HEK293 (cell line): Measurements from ENCODE around the gene DPRX.
"Not testable (repeated sequence)": the region's sequence is repeated elsewhere in the genome, so short reads cannot be mapped to it uniquely, and the experiment has no call there.

Source experiments
- CTCF ChIA-PET: fragments of 350-600 bp; formaldehyde crosslinking; extraction: SDS; loops from one replicate; lab custom pipeline; 2021; ENCODE audit warnings: antibody characterized with exemption; lab: Yijun Ruan, JAX
- POLR2A ChIA-PET: fragments of 300-600 bp; formaldehyde crosslinking; extraction: SDS; loops from one replicate; lab custom pipeline; 2020; ENCODE audit warnings: antibody characterized with exemption, inconsistent platforms; lab: Yijun Ruan, JAX
- H3K27ac ChIP-seq: fragments of 200-500 bp; sonication (Bioruptor generic); 2 replicates; pipeline ENCODE4 v1.5.1; 2014; ENCODE audit warnings: low read depth, low read length, control low read depth, inconsistent platforms; ENCODE audit errors: extremely low read depth
- H3K36me3 ChIP-seq, 2 experiments: fragments of 200-500 bp in 1 of 2; sonication (Bioruptor generic) in 1 of 2; 1 replicate in 1 of 2; 2 replicates in 1 of 2; pipeline ENCODE4 v1.5.1; 2014 to 2017; ENCODE audit warnings: inconsistent platforms in 2 of 2, low read length in 2 of 2; ENCODE audit not compliant: control insufficient read depth in 2 of 2, insufficient read depth in 1 of 2
- H3K4me1 ChIP-seq: fragments of 200-500 bp; sonication (Bioruptor generic); 2 replicates; pipeline ENCODE4 v1.5.1; 2014; ENCODE audit warnings: mild to moderate bottlenecking, low read length, inconsistent platforms; ENCODE audit not compliant: control insufficient read depth, insufficient read depth
- H3K4me3 ChIP-seq: 2 replicates; pipeline ENCODE4 v1.5.1; 2011; ENCODE audit warnings: low read depth, mild to moderate bottlenecking, control low read depth, low read length, moderate library complexity
- H3K9me3 ChIP-seq: fragments of 200-500 bp; sonication (Bioruptor generic); 2 replicates; pipeline ENCODE4 v1.5.1; 2014; ENCODE audit warnings: low read depth, low read length, inconsistent platforms; ENCODE audit not compliant: control insufficient read depth, insufficient read depth
- GLI4 ChIP-seq: fragments of 450-650 bp; formaldehyde crosslinking; IDR thresholded peaks from 2 replicates; pipeline ENCODE4 v1.5.1; 2016; ENCODE audit warnings: missing biosample characterization, missing genetic modification characterization
- RBAK ChIP-seq: fragments of 450-650 bp; formaldehyde crosslinking; IDR thresholded peaks from 2 replicates; pipeline ENCODE4 v1.5.1; 2016; ENCODE audit warnings: missing biosample characterization, missing genetic modification characterization
- SCRT1 ChIP-seq: fragments of 450-650 bp; formaldehyde crosslinking; IDR thresholded peaks from 2 replicates; pipeline ENCODE4 v1.5.1; 2016; ENCODE audit warnings: missing biosample characterization, missing genetic modification characterization, borderline replicate concordance
- ZBTB21 ChIP-seq: fragments of 450-650 bp; formaldehyde crosslinking; IDR thresholded peaks from 2 replicates; pipeline ENCODE4 v1.5.1; 2017; ENCODE audit warnings: missing biosample characterization, missing genetic modification characterization
- ZFP41 ChIP-seq: fragments of 450-650 bp; formaldehyde crosslinking; IDR thresholded peaks from 2 replicates; pipeline ENCODE4 v1.5.1; 2016; ENCODE audit warnings: missing biosample characterization, missing genetic modification characterization, borderline replicate concordance
- ZNF138 ChIP-seq: fragments of 450-650 bp; formaldehyde crosslinking; IDR thresholded peaks from 2 replicates; pipeline ENCODE4 v1.5.1; 2016; ENCODE audit warnings: missing biosample characterization, missing genetic modification characterization, borderline replicate concordance
- ZNF174 ChIP-seq: fragments of 450-650 bp; formaldehyde crosslinking; IDR thresholded peaks from 2 replicates; pipeline ENCODE4 v1.5.0; 2017; ENCODE audit warnings: missing biosample characterization, mild to moderate bottlenecking, missing genetic modification characterization
- ZNF175 ChIP-seq: fragments of 450-650 bp; formaldehyde crosslinking; IDR thresholded peaks from 2 replicates; pipeline ENCODE4 v1.5.1; 2016; ENCODE audit warnings: missing biosample characterization, missing genetic modification characterization
- ZNF184 ChIP-seq: fragments of 450-650 bp; IDR thresholded peaks from 2 replicates; pipeline ENCODE4 v1.5.1; 2018; ENCODE audit warnings: missing biosample characterization, mild to moderate bottlenecking, missing genetic modification characterization
- ZNF311 ChIP-seq: fragments of 450-650 bp; formaldehyde crosslinking; IDR thresholded peaks from 2 replicates; pipeline ENCODE4 v1.5.1; 2017; ENCODE audit warnings: missing biosample characterization, missing genetic modification characterization, borderline replicate concordance
- ZNF416 ChIP-seq: fragments of 450-650 bp; formaldehyde crosslinking; IDR thresholded peaks from 2 replicates; pipeline ENCODE4 v1.5.1; 2016; ENCODE audit warnings: missing biosample characterization, missing genetic modification characterization
- ZNF426 ChIP-seq: fragments of 450-650 bp; formaldehyde crosslinking; IDR thresholded peaks from 2 replicates; pipeline ENCODE4 v1.5.1; 2017; ENCODE audit warnings: missing biosample characterization, missing genetic modification characterization, mild to moderate bottlenecking, inconsistent platforms, moderate library complexity
- ZNF544 ChIP-seq: fragments of 450-650 bp; formaldehyde crosslinking; IDR thresholded peaks from 2 replicates; pipeline ENCODE4 v1.5.0; 2017; ENCODE audit warnings: missing biosample characterization, missing genetic modification characterization
- ZNF707 ChIP-seq: fragments of 450-650 bp; formaldehyde crosslinking; IDR thresholded peaks from 2 replicates; pipeline ENCODE4 v1.5.1; 2016; ENCODE audit warnings: missing biosample characterization, missing genetic modification characterization
- ZSCAN16 ChIP-seq: fragments of 450-650 bp; formaldehyde crosslinking; IDR thresholded peaks from 2 replicates; pipeline ENCODE4 v1.5.1; 2016; ENCODE audit warnings: missing biosample characterization, missing genetic modification characterization
- ZSCAN23 ChIP-seq: fragments of 450-650 bp; formaldehyde crosslinking; IDR thresholded peaks from 2 replicates; pipeline ENCODE4 v1.5.1; 2016; ENCODE audit warnings: missing biosample characterization, missing genetic modification characterization
- ZSCAN30 ChIP-seq: fragments of 450-650 bp; IDR thresholded peaks from 2 replicates; pipeline ENCODE4 v1.5.1; 2018; ENCODE audit warnings: missing biosample characterization, mild to moderate bottlenecking, missing genetic modification characterization, moderate library complexity
- TF ChIP-seq, protein P1 (sequence below): fragments of 450-650 bp; formaldehyde crosslinking; IDR thresholded peaks from 2 replicates; pipeline ENCODE4 v1.5.1; 2017; ENCODE audit warnings: missing biosample characterization, missing genetic modification characterization
- TF ChIP-seq, protein P2 (sequence below): fragments of 450-650 bp; formaldehyde crosslinking; IDR thresholded peaks from 2 replicates; pipeline ENCODE4 v1.5.1; 2016; ENCODE audit warnings: missing biosample characterization, missing genetic modification characterization
- TF ChIP-seq, protein P3 (sequence below): fragments of 450-650 bp; formaldehyde crosslinking; IDR thresholded peaks from 2 replicates; pipeline ENCODE4 v1.5.1; 2016; ENCODE audit warnings: missing biosample characterization, missing genetic modification characterization
- TF ChIP-seq, protein P4 (sequence below): fragments of 450-650 bp; formaldehyde crosslinking; optimal IDR thresholded peaks from 2 replicates; pipeline ENCODE3; 2016; ENCODE audit warnings: missing biosample characterization, mild to moderate bottlenecking, missing genetic modification characterization
- TF ChIP-seq, protein P5 (sequence below): fragments of 450-650 bp; formaldehyde crosslinking; IDR thresholded peaks from 2 replicates; pipeline ENCODE4 v1.5.1; 2016; ENCODE audit warnings: missing biosample characterization, missing genetic modification characterization
- TF ChIP-seq, protein P6 (sequence below): fragments of 450-650 bp; formaldehyde crosslinking; IDR thresholded peaks from 2 replicates; pipeline ENCODE4 v1.5.1; 2016; ENCODE audit warnings: missing biosample characterization, missing genetic modification characterization
- TF ChIP-seq, protein P7 (sequence below): fragments of 450-650 bp; formaldehyde crosslinking; IDR thresholded peaks from 2 replicates; pipeline ENCODE4; 2016; ENCODE audit warnings: missing biosample characterization, missing genetic modification characterization

The DPRX gene

DNA sequence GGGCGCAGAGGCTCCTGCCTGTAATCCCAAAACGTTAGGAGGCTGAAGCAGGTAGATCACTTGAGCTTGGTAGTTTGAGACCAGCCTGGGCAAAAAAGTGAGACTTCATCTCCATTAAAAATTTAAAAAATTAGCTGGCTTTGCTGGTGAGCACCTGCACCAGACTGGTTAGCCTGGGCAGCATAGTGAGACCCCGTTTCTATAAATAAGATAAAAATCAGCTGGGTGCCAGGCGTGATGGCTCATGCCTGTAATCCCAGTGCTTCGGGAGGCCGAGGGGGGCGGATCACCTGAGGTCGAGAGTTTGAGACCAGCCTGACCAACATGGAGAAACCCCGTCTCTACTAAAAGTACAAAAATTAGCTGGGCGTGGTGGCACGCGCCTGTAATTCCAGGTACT lies 32.4 kb downstream of the DPRX start:
- CTCF ChIA-PET = no interaction called here

DNA sequence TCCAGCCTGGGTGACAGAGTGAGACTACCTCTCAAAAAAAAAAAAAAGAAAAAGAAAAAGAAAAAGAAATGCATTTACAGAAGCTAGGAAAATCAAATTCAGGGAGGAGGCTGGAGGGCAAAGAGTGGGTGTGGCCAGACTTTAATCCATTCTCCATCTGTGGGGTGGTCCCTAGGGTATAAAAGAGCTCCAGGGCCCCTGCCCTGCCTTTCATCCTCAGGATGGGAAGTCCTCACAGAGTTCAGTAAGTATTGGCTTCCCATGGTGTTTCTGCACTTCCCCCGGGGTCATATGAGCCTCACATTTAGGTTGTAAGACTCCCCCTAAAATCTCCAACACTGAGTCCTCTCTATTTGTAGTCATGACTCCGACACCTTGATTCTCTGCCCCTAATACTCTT lies 33.0 kb downstream of the DPRX start:
- no peak for TF ChIP-seq ZNF138
- TF ChIP-seq, protein P1, sequence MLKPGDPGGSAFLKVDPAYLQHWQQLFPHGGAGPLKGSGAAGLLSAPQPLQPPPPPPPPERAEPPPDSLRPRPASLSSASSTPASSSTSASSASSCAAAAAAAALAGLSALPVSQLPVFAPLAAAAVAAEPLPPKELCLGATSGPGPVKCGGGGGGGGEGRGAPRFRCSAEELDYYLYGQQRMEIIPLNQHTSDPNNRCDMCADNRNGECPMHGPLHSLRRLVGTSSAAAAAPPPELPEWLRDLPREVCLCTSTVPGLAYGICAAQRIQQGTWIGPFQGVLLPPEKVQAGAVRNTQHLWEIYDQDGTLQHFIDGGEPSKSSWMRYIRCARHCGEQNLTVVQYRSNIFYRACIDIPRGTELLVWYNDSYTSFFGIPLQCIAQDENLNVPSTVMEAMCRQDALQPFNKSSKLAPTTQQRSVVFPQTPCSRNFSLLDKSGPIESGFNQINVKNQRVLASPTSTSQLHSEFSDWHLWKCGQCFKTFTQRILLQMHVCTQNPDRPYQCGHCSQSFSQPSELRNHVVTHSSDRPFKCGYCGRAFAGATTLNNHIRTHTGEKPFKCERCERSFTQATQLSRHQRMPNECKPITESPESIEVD = no peak
- TF ChIP-seq, protein P2, sequence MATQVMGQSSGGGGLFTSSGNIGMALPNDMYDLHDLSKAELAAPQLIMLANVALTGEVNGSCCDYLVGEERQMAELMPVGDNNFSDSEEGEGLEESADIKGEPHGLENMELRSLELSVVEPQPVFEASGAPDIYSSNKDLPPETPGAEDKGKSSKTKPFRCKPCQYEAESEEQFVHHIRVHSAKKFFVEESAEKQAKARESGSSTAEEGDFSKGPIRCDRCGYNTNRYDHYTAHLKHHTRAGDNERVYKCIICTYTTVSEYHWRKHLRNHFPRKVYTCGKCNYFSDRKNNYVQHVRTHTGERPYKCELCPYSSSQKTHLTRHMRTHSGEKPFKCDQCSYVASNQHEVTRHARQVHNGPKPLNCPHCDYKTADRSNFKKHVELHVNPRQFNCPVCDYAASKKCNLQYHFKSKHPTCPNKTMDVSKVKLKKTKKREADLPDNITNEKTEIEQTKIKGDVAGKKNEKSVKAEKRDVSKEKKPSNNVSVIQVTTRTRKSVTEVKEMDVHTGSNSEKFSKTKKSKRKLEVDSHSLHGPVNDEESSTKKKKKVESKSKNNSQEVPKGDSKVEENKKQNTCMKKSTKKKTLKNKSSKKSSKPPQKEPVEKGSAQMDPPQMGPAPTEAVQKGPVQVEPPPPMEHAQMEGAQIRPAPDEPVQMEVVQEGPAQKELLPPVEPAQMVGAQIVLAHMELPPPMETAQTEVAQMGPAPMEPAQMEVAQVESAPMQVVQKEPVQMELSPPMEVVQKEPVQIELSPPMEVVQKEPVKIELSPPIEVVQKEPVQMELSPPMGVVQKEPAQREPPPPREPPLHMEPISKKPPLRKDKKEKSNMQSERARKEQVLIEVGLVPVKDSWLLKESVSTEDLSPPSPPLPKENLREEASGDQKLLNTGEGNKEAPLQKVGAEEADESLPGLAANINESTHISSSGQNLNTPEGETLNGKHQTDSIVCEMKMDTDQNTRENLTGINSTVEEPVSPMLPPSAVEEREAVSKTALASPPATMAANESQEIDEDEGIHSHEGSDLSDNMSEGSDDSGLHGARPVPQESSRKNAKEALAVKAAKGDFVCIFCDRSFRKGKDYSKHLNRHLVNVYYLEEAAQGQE (tag by site-specific recombination) = no peak
- TF ChIP-seq ZNF707 = no peak
- TF ChIP-seq, protein P3, sequence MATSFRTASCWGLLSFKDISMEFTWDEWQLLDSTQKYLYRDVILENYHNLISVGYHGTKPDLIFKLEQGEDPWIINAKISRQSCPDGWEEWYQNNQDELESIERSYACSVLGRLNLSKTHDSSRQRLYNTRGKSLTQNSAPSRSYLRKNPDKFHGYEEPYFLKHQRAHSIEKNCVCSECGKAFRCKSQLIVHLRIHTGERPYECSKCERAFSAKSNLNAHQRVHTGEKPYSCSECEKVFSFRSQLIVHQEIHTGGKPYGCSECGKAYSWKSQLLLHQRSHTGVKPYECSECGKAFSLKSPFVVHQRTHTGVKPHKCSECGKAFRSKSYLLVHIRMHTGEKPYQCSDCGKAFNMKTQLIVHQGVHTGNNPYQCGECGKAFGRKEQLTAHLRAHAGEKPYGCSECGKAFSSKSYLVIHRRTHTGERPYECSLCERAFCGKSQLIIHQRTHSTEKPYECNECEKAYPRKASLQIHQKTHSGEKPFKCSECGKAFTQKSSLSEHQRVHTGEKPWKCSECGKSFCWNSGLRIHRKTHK (tag by site-specific recombination) = no peak
- TF ChIP-seq ZNF426 (tag by site-specific recombination) = no peak
- TF ChIP-seq, protein P4, sequence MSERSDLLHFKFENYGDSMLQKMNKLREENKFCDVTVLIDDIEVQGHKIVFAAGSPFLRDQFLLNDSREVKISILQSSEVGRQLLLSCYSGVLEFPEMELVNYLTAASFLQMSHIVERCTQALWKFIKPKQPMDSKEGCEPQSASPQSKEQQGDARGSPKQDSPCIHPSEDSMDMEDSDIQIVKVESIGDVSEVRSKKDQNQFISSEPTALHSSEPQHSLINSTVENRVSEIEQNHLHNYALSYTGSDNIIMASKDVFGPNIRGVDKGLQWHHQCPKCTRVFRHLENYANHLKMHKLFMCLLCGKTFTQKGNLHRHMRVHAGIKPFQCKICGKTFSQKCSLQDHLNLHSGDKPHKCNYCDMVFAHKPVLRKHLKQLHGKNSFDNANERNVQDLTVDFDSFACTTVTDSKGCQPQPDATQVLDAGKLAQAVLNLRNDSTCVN (tag by site-specific recombination) = no peak
- TF ChIP-seq, protein P5, sequence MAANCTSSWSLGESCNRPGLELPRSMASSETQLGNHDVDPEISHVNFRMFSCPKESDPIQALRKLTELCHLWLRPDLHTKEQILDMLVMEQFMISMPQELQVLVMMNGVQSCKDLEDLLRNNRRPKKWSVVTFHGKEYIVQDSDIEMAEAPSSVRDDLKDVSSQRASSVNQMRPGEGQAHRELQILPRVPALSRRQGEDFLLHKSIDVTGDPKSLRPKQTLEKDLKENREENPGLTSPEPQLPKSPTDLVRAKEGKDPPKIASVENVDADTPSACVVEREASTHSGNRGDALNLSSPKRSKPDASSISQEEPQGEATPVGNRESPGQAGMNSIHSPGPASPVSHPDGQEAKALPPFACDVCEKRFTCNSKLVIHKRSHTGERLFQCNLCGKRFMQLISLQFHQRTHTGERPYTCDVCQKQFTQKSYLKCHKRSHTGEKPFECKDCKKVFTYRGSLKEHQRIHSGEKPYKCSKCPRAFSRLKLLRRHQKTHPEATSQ (tag by site-specific recombination) = no peak
- no peak for TF ChIP-seq ZNF311
- no peak for TF ChIP-seq ZNF416 (tag by site-specific recombination)
- no peak for TF ChIP-seq ZBTB21 (tag by site-specific recombination)
- TF ChIP-seq, protein P6, sequence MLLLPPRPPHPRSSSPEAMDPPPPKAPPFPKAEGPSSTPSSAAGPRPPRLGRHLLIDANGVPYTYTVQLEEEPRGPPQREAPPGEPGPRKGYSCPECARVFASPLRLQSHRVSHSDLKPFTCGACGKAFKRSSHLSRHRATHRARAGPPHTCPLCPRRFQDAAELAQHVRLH = no peak
- TF ChIP-seq ZNF184 (tag by site-specific recombination) = no peak
- ChIA-PET CTCF (no interaction called here), POLR2A (no interaction called here)
- H3K27ac ChIP-seq = no peak overlapping the region
- no peaks in the 10 kb centered on the region for H3K36me3 ChIP-seq
- no peaks in the 10 kb centered on the region for H3K9me3 ChIP-seq
- no peak overlapping the region for H3K4me3 ChIP-seq
- no peaks in the 10 kb centered on the region for H3K4me1 ChIP-seq

More for the DNA sequence above, 32.4 kb downstream of the DPRX start:
- Histone ChIP-seq H3K4me1 (no peaks in the 10 kb centered on the region), H3K36me3 (no peaks in the 10 kb centered on the region), H3K27ac (no peak overlapping the region), H3K9me3 (no peaks in the 10 kb centered on the region), H3K4me3 (no peak overlapping the region)
- POLR2A ChIA-PET = no interaction called here
- TF ChIP-seq ZFP41 = no peak
- TF ChIP-seq ZNF175 (tag by site-specific recombination) = no peak
- no peak for TF ChIP-seq ZNF184 (tag by site-specific recombination)
- TF ChIP-seq ZNF174 = no peak
- no peak for TF ChIP-seq ZBTB21 (tag by site-specific recombination)
- TF ChIP-seq RBAK (tag by site-specific recombination) = no peak
- no peak for TF ChIP-seq GLI4 (tag by site-specific recombination)
- TF ChIP-seq ZSCAN16 (tag by site-specific recombination) = no peak
- TF ChIP-seq ZSCAN23 = no peak
- TF ChIP-seq, protein P7, sequence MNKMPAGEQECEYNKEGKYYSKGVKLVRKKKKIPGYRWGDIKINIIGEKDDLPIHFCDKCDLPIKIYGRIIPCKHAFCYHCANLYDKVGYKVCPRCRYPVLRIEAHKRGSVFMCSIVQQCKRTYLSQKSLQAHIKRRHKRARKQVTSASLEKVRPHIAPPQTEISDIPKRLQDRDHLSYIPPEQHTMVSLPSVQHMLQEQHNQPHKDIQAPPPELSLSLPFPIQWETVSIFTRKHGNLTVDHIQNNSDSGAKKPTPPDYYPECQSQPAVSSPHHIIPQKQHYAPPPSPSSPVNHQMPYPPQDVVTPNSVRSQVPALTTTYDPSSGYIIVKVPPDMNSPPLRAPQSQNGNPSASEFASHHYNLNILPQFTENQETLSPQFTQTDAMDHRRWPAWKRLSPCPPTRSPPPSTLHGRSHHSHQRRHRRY (tag by site-specific recombination) = no peak
- no peak for TF ChIP-seq ZSCAN30 (tag by site-specific recombination)
- no peak for TF ChIP-seq SCRT1 (tag by site-specific recombination)
- no peak for TF ChIP-seq ZNF544

DNA sequence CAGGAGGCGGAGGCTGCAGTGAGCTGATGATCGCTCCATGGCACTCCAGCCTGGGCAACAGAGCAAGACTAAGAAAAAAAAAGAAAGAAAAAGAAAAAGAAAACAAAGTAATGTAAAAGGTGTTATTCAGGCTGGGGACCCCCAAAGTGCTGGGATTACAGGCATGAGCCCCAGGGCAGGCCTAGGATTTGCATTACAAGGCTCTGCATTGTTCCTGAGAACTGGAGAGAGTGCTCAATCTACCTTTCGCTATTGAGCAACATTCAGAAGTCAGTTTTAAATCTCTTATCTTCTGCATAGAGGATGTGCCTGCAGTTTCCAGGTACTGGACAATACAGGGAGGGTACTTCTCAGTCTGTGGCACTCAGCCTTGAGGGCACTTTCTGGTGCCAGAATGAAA lies 34.5 kb downstream of the DPRX start:
- H3K4me3 ChIP-seq, POLR2A ChIA-PET, H3K9me3 ChIP-seq, H3K27ac ChIP-seq, H3K36me3 ChIP-seq, H3K4me1 ChIP-seq, CTCF ChIA-PET: not testable (repeated sequence)
